Esophagus squamous epithelium (tissue), 4 donors: ENCODE results near the gene TRMT2B.

Experiments
- CTCF ChIP-seq, 6 experiments: fragments of 450-650 bp in 4 of 6; fragments of 200-600 bp in 2 of 6; sonication (generic) in 2 of 6; IDR thresholded peaks; one replicate each; pipeline ENCODE4 v1.5.1; 2016 to 2019; ENCODE audit warnings: antibody characterized with exemption in 6 of 6, mild to moderate bottlenecking in 4 of 6, moderate library complexity in 4 of 6
- POLR2A ChIP-seq, 4 donors: fragments of 450-650 bp; IDR thresholded peaks; one replicate each; pipeline ENCODE4 v1.6.1; 2017; ENCODE audit warnings: antibody characterized with exemption in 4 of 4, mild to moderate bottlenecking in 4 of 4, moderate library complexity in 3 of 4

GRCh38 chrX:100975212-100975611 is 76.7 kb downstream of the TRMT2B start:
- TF ChIP-seq POLR2A (IDR thresholded peaks at IDR 0.05) = no peak
- no peak for TF ChIP-seq CTCF (IDR thresholded peaks at IDR 0.05)
